Calu3 (cell line): Measurements from ENCODE around the gene PRRT1. TPM values are rescaled to one million over a fixed set of nuclear protein-coding genes. Genes with fewer than 3 reads are reported as not detected.

ENCODE experiments used
- BruUV-seq: library from RNA; stranded (reverse); fragments of 400-500 nt; replicated peaks from 2 replicates; lab custom pipeline; 2021; lab: Mats Ljungman, UMichigan
- CTCF ChIA-PET: fragments of 300-600 bp; sonication (Branson Sonifier 250); formaldehyde crosslinking; loops from one replicate; lab custom pipeline; 2022; ENCODE audit warnings: antibody characterized with exemption; lab: Charles Lee
- DNase-seq: peaks from one replicate; pipeline ENCODE4 v3.0.0; 2022
- H3K27ac Mint-ChIP-seq: one replicate; pipeline ENCODE4 v1.8.0; 2022; ENCODE audit warnings: mixed read lengths; ENCODE audit not compliant: unreplicated experiment
- H3K27me3 Mint-ChIP-seq: one replicate; pipeline ENCODE4 v1.8.0; 2022; ENCODE audit warnings: mixed read lengths; ENCODE audit not compliant: unreplicated experiment
- H3K36me3 Mint-ChIP-seq: one replicate; pipeline ENCODE4 v1.8.0; 2022; ENCODE audit warnings: mild to moderate bottlenecking, moderate library complexity, mixed read lengths; ENCODE audit not compliant: insufficient read depth, unreplicated experiment
- H3K4me1 Mint-ChIP-seq: one replicate; pipeline ENCODE4 v1.8.0; 2022; ENCODE audit warnings: mild to moderate bottlenecking, low read depth, mixed read lengths; ENCODE audit not compliant: unreplicated experiment
- H3K4me3 Mint-ChIP-seq: one replicate; pipeline ENCODE4 v1.8.0; 2022; ENCODE audit warnings: mild to moderate bottlenecking, low read depth, moderate library complexity, mixed read lengths; ENCODE audit not compliant: unreplicated experiment
- H3K9me3 Mint-ChIP-seq: one replicate; pipeline ENCODE4 v1.8.0; 2022; ENCODE audit warnings: low read depth, mixed read lengths; ENCODE audit not compliant: unreplicated experiment
- intact Hi-C: fragments of 100-400 bp; cut with micrococcal nuclease; formaldehyde crosslinking; loops from one replicate; pipeline ENCODE4 v1.10.0; 2022; ENCODE audit not compliant: unreplicated experiment
- total RNA-seq: library from RNA; stranded (reverse); gene quantifications from 2 replicates; pipeline ENCODE4 v1.2.3, GENCODE V29; 2022
- TF ChIP-seq, protein P1 (sequence below): fragments of 200-600 bp; IDR thresholded peaks from one replicate; pipeline ENCODE4 v1.8.0; 2022; ENCODE audit warnings: antibody characterized with exemption; ENCODE audit not compliant: unreplicated experiment

PRRT1 gene
- total RNA-seq, 1 experiment from 2014 or later: 1.7 TPM

GRCh38 chr6:32191696-32192607 lies 40.2 kb upstream of the PRRT1 start:
- no peak for DNase-seq
- CTCF ChIA-PET: interaction anchor here (0.7 kb wide), 1 partner anchor 337 kb away, joined by 3 read pairs; no protein-coding TSS in a partner anchor
- peak overlapping the region; percentile 80 for H3K4me3 Mint-ChIP-seq
- peaks cover 72% of the 10 kb centered on the region for H3K36me3 Mint-ChIP-seq
- H3K27ac Mint-ChIP-seq: peak overlapping the region; percentile 54
- intact Hi-C loops: loop anchor here (10.0 kb wide), 1 partner anchor 247 kb away; the partner anchor contains the start of gene CFB
- no TSS peak for BruUV-seq
- H3K9me3 Mint-ChIP-seq: no peaks in the 10 kb centered on the region
- TF ChIP-seq, protein P1, sequence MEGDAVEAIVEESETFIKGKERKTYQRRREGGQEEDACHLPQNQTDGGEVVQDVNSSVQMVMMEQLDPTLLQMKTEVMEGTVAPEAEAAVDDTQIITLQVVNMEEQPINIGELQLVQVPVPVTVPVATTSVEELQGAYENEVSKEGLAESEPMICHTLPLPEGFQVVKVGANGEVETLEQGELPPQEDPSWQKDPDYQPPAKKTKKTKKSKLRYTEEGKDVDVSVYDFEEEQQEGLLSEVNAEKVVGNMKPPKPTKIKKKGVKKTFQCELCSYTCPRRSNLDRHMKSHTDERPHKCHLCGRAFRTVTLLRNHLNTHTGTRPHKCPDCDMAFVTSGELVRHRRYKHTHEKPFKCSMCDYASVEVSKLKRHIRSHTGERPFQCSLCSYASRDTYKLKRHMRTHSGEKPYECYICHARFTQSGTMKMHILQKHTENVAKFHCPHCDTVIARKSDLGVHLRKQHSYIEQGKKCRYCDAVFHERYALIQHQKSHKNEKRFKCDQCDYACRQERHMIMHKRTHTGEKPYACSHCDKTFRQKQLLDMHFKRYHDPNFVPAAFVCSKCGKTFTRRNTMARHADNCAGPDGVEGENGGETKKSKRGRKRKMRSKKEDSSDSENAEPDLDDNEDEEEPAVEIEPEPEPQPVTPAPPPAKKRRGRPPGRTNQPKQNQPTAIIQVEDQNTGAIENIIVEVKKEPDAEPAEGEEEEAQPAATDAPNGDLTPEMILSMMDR: no peak
- no peaks in the 10 kb centered on the region for H3K27me3 Mint-ChIP-seq
- H3K4me1 Mint-ChIP-seq: peaks cover 43% of the 10 kb centered on the region

DNA sequence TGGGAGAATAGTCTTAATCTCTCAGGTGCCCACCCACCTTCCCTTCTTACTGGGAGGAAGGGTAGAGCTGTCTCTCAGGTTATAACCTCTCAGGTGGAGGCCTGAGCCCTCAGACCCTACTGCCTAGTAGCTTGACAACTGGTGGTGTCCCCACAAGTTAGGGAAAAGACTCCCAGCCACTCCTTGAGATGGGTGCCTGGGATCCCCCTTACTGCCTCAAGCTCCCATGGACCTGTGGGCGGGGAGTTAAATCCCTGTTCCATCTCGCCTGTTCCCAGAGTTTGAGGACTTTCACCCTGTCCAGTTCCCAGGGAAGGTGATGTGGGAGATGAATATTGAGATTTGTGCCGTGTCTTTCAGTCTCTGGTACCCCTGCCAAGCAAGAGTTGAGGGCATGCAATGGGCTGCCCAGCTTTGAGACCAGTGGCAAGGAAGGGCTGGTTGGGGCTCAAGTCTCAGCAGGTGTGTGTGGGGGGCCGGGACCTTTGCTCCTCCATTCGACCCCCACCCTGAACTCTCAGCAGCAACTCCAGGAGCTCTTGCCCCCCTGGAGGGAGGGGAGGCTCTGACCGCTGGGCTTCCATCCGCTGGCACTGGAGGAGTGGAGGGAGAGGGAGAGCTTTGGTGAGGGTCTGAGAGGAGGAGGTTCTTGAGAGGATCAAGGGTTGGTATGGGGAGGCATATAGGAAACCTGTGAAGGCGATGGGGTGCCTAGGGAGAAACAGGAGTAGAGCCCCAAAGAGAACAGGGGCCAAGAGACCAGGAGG lies 39.4 kb upstream of the PRRT1 start:
- no peak for DNase-seq
- Mint-ChIP-seq H3K4me3 (peak overlapping the region; percentile 80), H3K9me3 (no peaks in the 10 kb centered on the region), H3K27me3 (no peaks in the 10 kb centered on the region), H3K36me3 (peaks cover 72% of the 10 kb centered on the region), H3K27ac (peak overlapping the region; percentile 54), H3K4me1 (peaks cover 34% of the 10 kb centered on the region)
- intact Hi-C loops: loop anchor here (10.0 kb wide), 1 partner anchor 246 kb away; the partner anchor contains the start of gene CFB
- TF ChIP-seq, protein P1: no peak
- CTCF ChIA-PET: interaction anchor here (1.0 to 1.8 kb wide), 2 partner anchors 14 to 81 kb away, joined by 5 to 8 read pairs; no protein-coding TSS in a partner anchor
- BruUV-seq: no TSS peak

- CTCF ChIA-PET: interaction anchor here (0.6 to 1.8 kb wide), 9 partner anchors 11 to 1308 kb away, joined by 3 to 8 read pairs (median 5); partner anchors contain the start of gene NOTCH4
- Mint-ChIP-seq H3K27me3 (no peaks in the 10 kb centered on the region), H3K36me3 (peaks cover 71% of the 10 kb centered on the region), H3K27ac (peak within 1 kb of the TSS; percentile 70), H3K9me3 (no peaks in the 10 kb centered on the region), H3K4me1 (peaks cover 30% of the 10 kb centered on the region), H3K4me3 (peak within 1 kb of the TSS; percentile 80)
- TF ChIP-seq, protein P1: no peak
- DNase-seq: peak; percentile 92
- BruUV-seq: TSS peak; percentile 92
- intact Hi-C loops: loop anchor here (10.0 kb wide), 1 partner anchor 245 kb away; the partner anchor contains the start of gene CFB
These were observed 38.5 kb upstream of the PRRT1 start, which contains the start of gene PBX2 for GRCh38 chr6:32190054-32190851. Gene PBX2, minus strand, starts transcription at chr6:32190202. Its CDS starts 287 bp downstream, at chr6:32189915.
